ENCODE measurements around the gene KCNK13. TPM values are rescaled to one million over a fixed set of nuclear protein-coding genes. Genes with fewer than 3 reads are reported as not detected.
A peak's percentile ranks its signal among the peaks of the same experiment; 100 is the strongest.
"Not testable (repeated sequence)": the region's sequence is repeated elsewhere in the genome, so short reads cannot be mapped to it uniquely, and the experiment has no call there.

Gene KCNK13
- total RNA-seq, 3 donors from 2014 or later: not detected

DNA sequence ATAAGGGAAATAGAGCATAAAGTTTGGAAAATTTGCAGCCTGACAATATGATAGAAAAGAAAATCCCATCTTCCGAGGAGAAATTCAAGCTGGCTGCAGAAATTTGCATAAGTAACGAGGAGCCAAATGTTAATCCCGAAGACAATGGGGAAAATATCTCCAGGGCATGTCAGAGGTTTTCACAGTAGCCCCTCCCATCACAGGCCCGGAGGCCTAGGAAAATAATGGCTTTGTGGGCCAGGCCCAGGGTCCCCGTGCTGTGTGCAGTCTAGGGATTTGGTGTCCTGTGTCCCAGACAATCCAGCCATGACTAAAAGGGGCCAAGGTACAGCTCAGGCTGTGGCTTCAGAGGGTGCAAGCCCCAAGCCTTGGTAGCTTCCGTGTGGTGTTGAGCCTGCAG lies 27.7 kb downstream of the KCNK13 start:
- H3K9me3 Mint-ChIP-seq, ATAC-seq: not testable (repeated sequence)
- peaks cover 20% of the 10 kb centered on the region for H3K27me3 Mint-ChIP-seq (ENCODE audit: low read depth)

GRCh38 chr14:90091393-90091792 lies 29.6 kb downstream of the KCNK13 start:
- ATAC-seq (no peak), DNase-seq (no peak)
- Mint-ChIP-seq H3K4me1 (ENCODE audit: low read depth) (no peaks in the 10 kb centered on the region), H3K27me3 (ENCODE audit: low read depth) (peaks cover 18% of the 10 kb centered on the region), H3K36me3 (ENCODE audit: insufficient read depth) (peaks cover 2% of the 10 kb centered on the region), H3K4me3 (no peak overlapping the region), H3K9me3 (no peaks in the 10 kb centered on the region)

More for the DNA sequence above, 27.7 kb downstream of the KCNK13 start:
- H3K4me3 Mint-ChIP-seq; H3K36me3 Mint-ChIP-seq (ENCODE audit: insufficient read depth); DNase-seq; H3K4me1 Mint-ChIP-seq (ENCODE audit: low read depth): not testable (repeated sequence)

DNA sequence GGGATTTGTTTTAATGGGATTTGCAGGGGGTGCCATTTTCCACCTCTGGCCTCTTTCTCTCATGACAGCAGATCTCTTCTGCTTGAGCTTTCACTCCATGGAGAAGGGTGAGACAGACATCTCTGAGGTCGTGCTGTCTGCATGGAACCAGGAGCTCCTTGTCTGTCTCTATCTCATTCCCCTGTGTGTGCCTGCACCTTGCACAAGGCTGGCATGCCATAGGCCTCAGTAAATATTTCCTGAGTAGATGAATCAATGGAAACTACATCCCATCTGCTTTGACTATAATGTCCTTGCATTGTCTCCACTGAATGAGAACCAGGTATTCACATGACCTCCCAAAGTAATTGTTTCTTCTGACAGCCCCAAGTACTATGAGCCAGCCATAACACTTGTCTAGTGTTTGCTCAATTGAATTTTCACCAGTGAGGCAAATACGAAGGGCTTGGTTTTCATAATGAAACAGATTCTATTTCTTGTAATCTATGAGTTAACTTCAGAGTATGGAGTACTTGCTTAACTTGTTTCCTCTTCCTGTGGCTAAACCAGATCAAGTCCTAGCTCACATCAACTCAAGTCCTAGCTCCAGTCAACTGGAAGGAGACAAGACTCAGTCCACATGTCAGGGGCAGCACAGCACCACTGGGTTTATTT lies 32.3 kb downstream of the KCNK13 start:
- Mint-ChIP-seq H3K36me3 (ENCODE audit: insufficient read depth) (peaks cover 2% of the 10 kb centered on the region), H3K27me3 (ENCODE audit: low read depth) (peaks cover 14% of the 10 kb centered on the region), H3K4me1 (ENCODE audit: low read depth) (no peaks in the 10 kb centered on the region), H3K4me3 (no peak overlapping the region), H3K9me3 (no peaks in the 10 kb centered on the region)
- DNase-seq: no peak
- ATAC-seq: peak in 1 of 2 donors; percentile 67

- Mint-ChIP-seq H3K4me3 (no peak overlapping the region), H3K27me3 (ENCODE audit: low read depth) (peaks cover 11% of the 10 kb centered on the region), H3K9me3 (no peaks in the 10 kb centered on the region), H3K36me3 (ENCODE audit: insufficient read depth) (peaks cover 2% of the 10 kb centered on the region), H3K4me1 (ENCODE audit: low read depth) (no peaks in the 10 kb centered on the region)
- ATAC-seq (no peak), DNase-seq (no peak)
Measured at GRCh38 chr14:90095096-90095495, 33.3 kb downstream of the KCNK13 start.

DNA sequence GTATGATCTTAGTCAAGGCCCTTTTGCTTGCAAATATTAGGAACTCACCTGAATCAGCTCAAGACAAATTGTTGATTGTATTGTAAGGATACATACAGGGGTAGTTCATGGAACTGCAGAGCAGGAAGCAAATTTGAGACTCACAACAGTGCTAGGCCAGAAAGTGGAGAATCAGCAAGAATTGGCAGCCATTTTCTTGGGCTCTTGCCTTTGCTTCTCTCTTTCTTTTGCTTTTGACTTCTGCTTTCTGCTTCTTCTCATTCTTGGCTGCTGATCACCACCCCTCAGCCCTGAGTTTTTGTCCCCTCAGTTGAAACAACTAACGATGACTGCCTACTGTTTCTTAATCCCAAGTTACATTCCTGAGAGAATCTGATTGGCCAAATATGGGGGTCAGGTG lies 34.8 kb downstream of the KCNK13 start:
- Mint-ChIP-seq H3K36me3 (ENCODE audit: insufficient read depth) (no peaks in the 10 kb centered on the region), H3K4me3 (no peak overlapping the region), H3K9me3 (no peaks in the 10 kb centered on the region), H3K27me3 (ENCODE audit: low read depth) (peaks cover 4% of the 10 kb centered on the region), H3K4me1 (ENCODE audit: low read depth) (no peaks in the 10 kb centered on the region)
- DNase-seq (no peak), ATAC-seq (no peak)

GRCh38 chr14:90103808-90104207 lies 42.0 kb downstream of the KCNK13 start:
- Mint-ChIP-seq H3K36me3 (ENCODE audit: insufficient read depth) (no peaks in the 10 kb centered on the region), H3K27me3 (ENCODE audit: low read depth) (peaks cover 3% of the 10 kb centered on the region), H3K4me3 (no peak overlapping the region), H3K9me3 (no peaks in the 10 kb centered on the region), H3K4me1 (ENCODE audit: low read depth) (no peaks in the 10 kb centered on the region)
- no peak for DNase-seq
- no peak for ATAC-seq

DNA sequence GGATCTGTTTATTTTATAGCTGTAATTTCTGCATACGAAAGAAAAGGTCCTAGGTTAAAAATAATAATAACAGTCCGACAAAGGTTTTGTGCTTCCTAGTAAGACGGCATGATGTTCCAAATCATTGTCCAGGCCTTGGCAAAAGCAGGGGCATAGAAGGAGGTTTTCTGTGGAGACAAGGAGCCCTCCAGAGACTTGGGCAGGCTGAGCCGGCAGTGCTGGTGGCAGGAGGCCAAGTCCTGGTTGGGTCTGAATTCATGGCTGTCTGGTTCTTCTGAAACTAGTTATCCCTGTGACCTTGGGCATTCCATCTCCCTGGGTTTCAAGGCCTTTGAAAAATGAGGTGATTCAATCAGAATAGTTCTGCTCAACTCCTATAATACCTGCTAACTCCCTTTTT lies 44.0 kb downstream of the KCNK13 start:
- ATAC-seq (no peak), DNase-seq (no peak)
- Mint-ChIP-seq H3K9me3 (no peaks in the 10 kb centered on the region), H3K36me3 (ENCODE audit: insufficient read depth) (no peaks in the 10 kb centered on the region), H3K27me3 (ENCODE audit: low read depth) (peaks cover 5% of the 10 kb centered on the region), H3K4me3 (no peak overlapping the region), H3K4me1 (ENCODE audit: low read depth) (no peaks in the 10 kb centered on the region)

GRCh38 chr14:90107789-90108188 lies 46.0 kb downstream of the KCNK13 start:
- peaks cover 15% of the 10 kb centered on the region for H3K27me3 Mint-ChIP-seq (ENCODE audit: low read depth)
- no peaks in the 10 kb centered on the region for H3K4me1 Mint-ChIP-seq (ENCODE audit: low read depth)
- H3K9me3 Mint-ChIP-seq: no peaks in the 10 kb centered on the region
- DNase-seq (no peak), ATAC-seq (no peak)
- no peaks in the 10 kb centered on the region for H3K36me3 Mint-ChIP-seq (ENCODE audit: insufficient read depth)
- H3K4me3 Mint-ChIP-seq: no peak overlapping the region

GRCh38 chr14:90109858-90110257 lies 48.1 kb downstream of the KCNK13 start:
- no peaks in the 10 kb centered on the region for H3K9me3 Mint-ChIP-seq
- no peak for DNase-seq
- ATAC-seq: peak in 1 of 2 donors; percentile 37
- no peaks in the 10 kb centered on the region for H3K36me3 Mint-ChIP-seq (ENCODE audit: insufficient read depth)
- H3K4me3 Mint-ChIP-seq: no peak overlapping the region
- H3K27me3 Mint-ChIP-seq (ENCODE audit: low read depth): peaks cover 30% of the 10 kb centered on the region
- H3K4me1 Mint-ChIP-seq (ENCODE audit: low read depth): no peaks in the 10 kb centered on the region

DNA sequence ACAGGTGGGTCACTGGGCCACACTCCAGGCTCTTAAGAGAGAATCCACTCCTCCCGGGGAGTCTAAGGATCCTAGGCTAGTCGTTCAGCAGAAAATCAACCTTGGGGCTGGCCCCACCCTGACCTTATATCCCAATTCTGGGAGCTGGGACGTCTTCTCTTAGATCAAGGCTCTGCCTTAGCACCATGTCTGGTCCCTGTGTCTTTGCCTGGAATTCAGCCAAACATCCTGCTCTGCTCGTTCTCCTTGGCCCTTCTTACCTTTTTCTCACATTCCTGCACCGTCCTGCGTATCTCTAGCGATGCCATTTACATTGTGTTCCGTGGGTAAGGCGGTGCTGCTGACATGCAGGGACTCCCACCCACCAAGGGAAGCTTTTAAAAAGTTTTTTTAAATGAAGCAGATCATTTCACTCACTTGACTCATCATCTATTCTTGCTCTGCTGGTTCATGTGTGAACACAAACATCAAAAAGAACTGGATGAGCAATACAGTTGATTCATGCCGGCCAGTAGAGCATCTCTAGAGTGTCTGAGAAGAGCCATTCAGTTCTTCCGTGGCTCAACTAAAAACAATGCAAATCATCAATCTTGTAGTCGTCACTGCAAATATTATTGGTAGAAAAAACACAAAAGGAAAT lies 50.2 kb downstream of the KCNK13 start:
- no peak overlapping the region for H3K4me3 Mint-ChIP-seq
- ATAC-seq (peak in 1 of 2 donors; percentile 65), DNase-seq (no peak)
- H3K4me1 Mint-ChIP-seq (ENCODE audit: low read depth): no peaks in the 10 kb centered on the region
- H3K27me3 Mint-ChIP-seq (ENCODE audit: low read depth): peaks cover 37% of the 10 kb centered on the region
- no peaks in the 10 kb centered on the region for H3K36me3 Mint-ChIP-seq (ENCODE audit: insufficient read depth)
- no peaks in the 10 kb centered on the region for H3K9me3 Mint-ChIP-seq

- ATAC-seq (no peak), DNase-seq (no peak)
- Mint-ChIP-seq H3K9me3 (no peaks in the 10 kb centered on the region), H3K4me3 (no peak overlapping the region), H3K4me1 (ENCODE audit: low read depth) (no peaks in the 10 kb centered on the region), H3K27me3 (ENCODE audit: low read depth) (peaks cover 36% of the 10 kb centered on the region), H3K36me3 (ENCODE audit: insufficient read depth) (no peaks in the 10 kb centered on the region)
Measured at GRCh38 chr14:90114554-90114953, 52.8 kb downstream of the KCNK13 start.

- Mint-ChIP-seq H3K9me3 (peaks cover 4% of the 10 kb centered on the region), H3K27me3 (ENCODE audit: low read depth) (peaks cover 34% of the 10 kb centered on the region), H3K36me3 (ENCODE audit: insufficient read depth) (no peaks in the 10 kb centered on the region), H3K4me3 (no peak overlapping the region), H3K4me1 (ENCODE audit: low read depth) (no peaks in the 10 kb centered on the region)
- ATAC-seq: no peak
- no peak for DNase-seq
Measured at GRCh38 chr14:90115780-90116179, 54.0 kb downstream of the KCNK13 start.

DNA sequence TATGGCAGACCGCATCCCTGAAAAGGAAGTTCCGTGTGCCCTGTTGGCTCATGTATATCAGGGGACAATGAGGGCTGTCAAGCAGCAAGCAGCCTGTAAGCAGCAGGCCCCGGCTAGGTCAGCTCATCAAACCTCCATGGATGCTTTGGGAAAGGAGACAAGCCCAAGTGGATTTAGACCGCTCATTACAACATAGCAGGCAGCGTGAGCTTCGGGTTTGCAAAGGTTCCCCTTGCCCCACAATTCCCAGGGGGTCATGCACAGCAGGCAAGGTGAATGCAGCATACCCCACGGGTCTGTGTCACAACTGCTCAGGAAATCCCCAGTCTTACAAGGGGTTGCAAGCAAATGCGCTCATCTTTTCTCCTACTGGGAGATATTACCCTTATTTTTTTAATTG lies 54.6 kb downstream of the KCNK13 start:
- H3K4me3 Mint-ChIP-seq: no peak overlapping the region
- no peaks in the 10 kb centered on the region for H3K4me1 Mint-ChIP-seq (ENCODE audit: low read depth)
- H3K27me3 Mint-ChIP-seq (ENCODE audit: low read depth): peaks cover 34% of the 10 kb centered on the region

DNA sequence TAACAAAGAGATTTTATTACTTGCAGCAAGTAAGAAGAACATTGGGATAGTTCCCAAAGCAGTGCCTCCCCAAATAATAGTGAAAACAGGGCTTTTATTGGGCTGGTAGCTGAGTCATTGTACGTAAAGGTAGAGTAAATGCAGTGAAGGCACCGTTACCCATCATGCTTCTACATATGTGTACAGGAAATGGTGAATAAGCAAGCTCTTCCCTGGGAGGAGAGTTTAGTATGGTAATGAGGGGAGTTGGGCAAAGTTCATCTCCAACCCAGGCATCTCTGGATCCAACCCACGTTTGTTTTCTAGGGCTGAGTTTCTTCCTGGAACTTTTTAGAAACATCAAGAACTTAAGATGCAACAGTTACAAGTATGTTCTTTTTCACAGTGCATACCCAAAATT lies 56.2 kb downstream of the KCNK13 start:
- DNase-seq (no peak), ATAC-seq (no peak)
- peaks cover 24% of the 10 kb centered on the region for H3K27me3 Mint-ChIP-seq (ENCODE audit: low read depth)
- H3K4me1 Mint-ChIP-seq (ENCODE audit: low read depth): no peaks in the 10 kb centered on the region
- H3K9me3 Mint-ChIP-seq: peaks cover 4% of the 10 kb centered on the region
- H3K4me3 Mint-ChIP-seq: no peak overlapping the region
- H3K36me3 Mint-ChIP-seq (ENCODE audit: insufficient read depth): no peaks in the 10 kb centered on the region

More for the DNA sequence above, 54.6 kb downstream of the KCNK13 start:
- ATAC-seq (no peak), DNase-seq (no peak)
- peaks cover 4% of the 10 kb centered on the region for H3K9me3 Mint-ChIP-seq
- no peaks in the 10 kb centered on the region for H3K36me3 Mint-ChIP-seq (ENCODE audit: insufficient read depth)

GRCh38 chr14:90126260-90126659 lies 64.5 kb downstream of the KCNK13 start:
- Mint-ChIP-seq H3K9me3 (no peaks in the 10 kb centered on the region), H3K27me3 (ENCODE audit: low read depth) (peaks cover 16% of the 10 kb centered on the region), H3K4me3 (no peak overlapping the region), H3K36me3 (ENCODE audit: insufficient read depth) (no peaks in the 10 kb centered on the region), H3K4me1 (ENCODE audit: low read depth) (no peaks in the 10 kb centered on the region)
- DNase-seq (no peak), ATAC-seq (no peak)
